Lower lobe of right lung (tissue), 2 donors: ENCODE data around the gene ZSWIM1. TPM values are rescaled to one million over a fixed set of nuclear protein-coding genes. Genes with fewer than 3 reads are reported as not detected.

Experiments
- ATAC-seq, 2 donors: fragments of 200-7000 bp; cut with Tn5 transposase; one replicate each; pipeline ENCODE4 v1.9.1; 2020 to 2022; ENCODE audit warnings: mild to moderate bottlenecking in 2 of 2, moderate library complexity in 2 of 2
- DNase-seq: peaks from one replicate; pipeline ENCODE4 v3.0.0-alpha.2; 2020
- H3K27ac ChIP-seq: fragments of 200-600 bp; one replicate; pipeline ENCODE4 v1.8.0; 2022
- H3K27me3 ChIP-seq: fragments of 200-600 bp; one replicate; pipeline ENCODE4 v1.8.0; 2022; ENCODE audit warnings: low read depth
- H3K36me3 ChIP-seq: fragments of 200-600 bp; one replicate; pipeline ENCODE4 v1.8.0; 2022; ENCODE audit warnings: mild to moderate bottlenecking
- H3K4me1 ChIP-seq: fragments of 200-600 bp; one replicate; pipeline ENCODE4 v1.8.0; 2022
- H3K4me3 ChIP-seq: fragments of 200-600 bp; one replicate; pipeline ENCODE4 v1.8.0; 2022; ENCODE audit warnings: mild to moderate bottlenecking
- H3K9me3 ChIP-seq: fragments of 200-600 bp; one replicate; pipeline ENCODE4 v1.8.0; 2022
- intact Hi-C: fragments of 100-400 bp; cut with DNase I; formaldehyde crosslinking; loops from one replicate; pipeline ENCODE4 v1.11.0; 2022
- total RNA-seq: library from RNA; stranded (reverse); fragmentation: NEBNext Ultra II Directional; extraction: Animal tissue kit (Norgen Biotek cat#: 25700); gene quantifications from one replicate; pipeline ENCODE4 v1.2.1, GENCODE V29; 2021
- TF ChIP-seq, protein P1 (sequence below): fragments of 200-600 bp; IDR thresholded peaks from one replicate; pipeline ENCODE4 v1.8.0; 2022; ENCODE audit warnings: antibody characterized with exemption, mild to moderate bottlenecking
- donor health status: DM: no; HTN: yes; CAD: no; lungs with severe emphysema.

The ZSWIM1 gene
- total RNA-seq, 1 donor from 2014 or later, result 9.6 TPM

DNA sequence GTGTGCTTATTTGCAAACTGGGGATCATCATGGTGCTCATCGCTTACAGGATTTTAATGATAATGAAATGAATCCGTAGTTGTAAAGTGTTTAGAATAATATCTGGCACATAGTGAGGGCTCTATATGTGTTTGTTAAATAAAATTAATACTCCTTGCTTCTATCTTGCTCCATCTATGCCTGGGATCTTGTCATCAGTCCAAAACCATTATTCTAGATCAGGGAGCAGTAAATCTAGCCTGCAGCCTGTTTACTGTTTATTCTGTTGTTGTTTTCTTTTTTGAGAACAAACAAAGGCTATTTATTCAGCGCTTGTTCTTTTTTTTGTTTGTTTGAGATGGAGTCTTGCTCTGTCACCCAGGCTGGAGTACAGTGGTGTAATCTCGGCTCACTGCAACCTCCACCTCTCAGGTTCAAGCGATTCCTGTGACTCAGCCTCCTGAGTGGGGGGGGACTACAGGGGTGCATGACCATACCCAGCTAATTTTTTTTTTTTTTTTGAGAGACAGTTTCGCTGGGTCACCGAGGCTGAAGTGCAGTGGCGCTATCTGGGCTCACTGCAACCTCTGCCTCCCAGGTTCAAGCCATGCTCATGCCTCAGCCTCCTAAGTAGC is 32.0 kb upstream of the ZSWIM1 start:
- Histone ChIP-seq H3K27ac (no peak overlapping the region), H3K4me3 (no peak overlapping the region), H3K36me3 (peaks cover 70% of the 10 kb centered on the region), H3K9me3 (no peaks in the 10 kb centered on the region), H3K27me3 (no peaks in the 10 kb centered on the region), H3K4me1 (no peaks in the 10 kb centered on the region)
- ATAC-seq (no peak), DNase-seq (no peak)
- intact Hi-C loops, result no loop called here
- TF ChIP-seq, protein P1, sequence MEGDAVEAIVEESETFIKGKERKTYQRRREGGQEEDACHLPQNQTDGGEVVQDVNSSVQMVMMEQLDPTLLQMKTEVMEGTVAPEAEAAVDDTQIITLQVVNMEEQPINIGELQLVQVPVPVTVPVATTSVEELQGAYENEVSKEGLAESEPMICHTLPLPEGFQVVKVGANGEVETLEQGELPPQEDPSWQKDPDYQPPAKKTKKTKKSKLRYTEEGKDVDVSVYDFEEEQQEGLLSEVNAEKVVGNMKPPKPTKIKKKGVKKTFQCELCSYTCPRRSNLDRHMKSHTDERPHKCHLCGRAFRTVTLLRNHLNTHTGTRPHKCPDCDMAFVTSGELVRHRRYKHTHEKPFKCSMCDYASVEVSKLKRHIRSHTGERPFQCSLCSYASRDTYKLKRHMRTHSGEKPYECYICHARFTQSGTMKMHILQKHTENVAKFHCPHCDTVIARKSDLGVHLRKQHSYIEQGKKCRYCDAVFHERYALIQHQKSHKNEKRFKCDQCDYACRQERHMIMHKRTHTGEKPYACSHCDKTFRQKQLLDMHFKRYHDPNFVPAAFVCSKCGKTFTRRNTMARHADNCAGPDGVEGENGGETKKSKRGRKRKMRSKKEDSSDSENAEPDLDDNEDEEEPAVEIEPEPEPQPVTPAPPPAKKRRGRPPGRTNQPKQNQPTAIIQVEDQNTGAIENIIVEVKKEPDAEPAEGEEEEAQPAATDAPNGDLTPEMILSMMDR, result no peak

DNA sequence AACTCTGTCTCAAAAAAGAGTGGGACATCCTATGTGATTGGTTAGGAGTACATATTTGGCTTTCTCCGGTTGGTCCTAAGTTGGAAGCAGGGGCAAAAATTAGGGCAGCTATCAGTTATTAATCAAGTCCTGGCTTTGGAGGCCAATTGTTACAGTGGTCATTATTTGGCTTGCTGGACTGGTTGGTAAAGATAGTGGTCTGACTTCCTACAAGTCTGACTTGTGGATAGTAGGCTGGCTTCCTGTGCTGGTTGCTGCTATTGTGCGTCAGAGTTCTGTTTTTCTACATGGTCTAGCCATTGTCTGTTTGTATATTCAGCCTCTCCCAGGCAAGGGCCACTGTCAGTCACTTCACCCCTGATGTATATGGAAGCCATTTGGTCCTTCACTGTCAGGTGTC is 30.8 kb upstream of the ZSWIM1 start:
- H3K4me3 ChIP-seq, result no peak overlapping the region
- TF ChIP-seq, protein P1, result no peak
- intact Hi-C loops, result no loop called here
- DNase-seq (no peak), ATAC-seq (no peak)
- H3K27ac ChIP-seq, result no peak overlapping the region
- H3K36me3 ChIP-seq, result peaks cover 66% of the 10 kb centered on the region
- H3K9me3 ChIP-seq, result no peaks in the 10 kb centered on the region
- no peaks in the 10 kb centered on the region for H3K27me3 ChIP-seq
- peaks cover 3% of the 10 kb centered on the region for H3K4me1 ChIP-seq

GRCh38 chr20:45850926-45851325 is 30.1 kb upstream of the ZSWIM1 start:
- Histone ChIP-seq H3K27me3 (no peaks in the 10 kb centered on the region), H3K4me3 (no peak overlapping the region), H3K4me1 (peaks cover 10% of the 10 kb centered on the region), H3K27ac (no peak overlapping the region), H3K9me3 (no peaks in the 10 kb centered on the region), H3K36me3 (peaks cover 59% of the 10 kb centered on the region)
- no peak for ATAC-seq
- DNase-seq, result no peak
- TF ChIP-seq, protein P1, result no peak
- intact Hi-C loops, result no loop called here

DNA sequence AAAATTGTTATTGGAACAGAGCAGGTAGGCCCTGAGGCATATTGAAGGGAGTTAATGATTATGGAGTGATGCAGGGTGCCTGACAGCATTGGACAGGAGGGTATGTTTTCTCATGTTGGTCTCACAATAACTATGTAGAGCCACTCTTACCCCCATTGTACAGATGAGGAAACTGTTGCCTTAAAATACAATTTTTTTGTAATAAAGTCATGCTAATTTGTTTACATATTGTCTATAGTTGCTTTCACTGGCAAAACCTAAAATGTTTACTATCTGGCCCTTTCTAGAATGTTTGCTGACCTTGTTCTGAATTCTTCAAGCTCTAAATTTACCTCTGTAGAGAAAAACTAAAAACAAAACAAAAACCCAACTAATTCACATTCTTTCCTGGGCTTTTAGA is 29.5 kb upstream of the ZSWIM1 start:
- Histone ChIP-seq H3K4me3 (no peak overlapping the region), H3K9me3 (no peaks in the 10 kb centered on the region), H3K27me3 (no peaks in the 10 kb centered on the region), H3K4me1 (peaks cover 16% of the 10 kb centered on the region), H3K36me3 (peaks cover 53% of the 10 kb centered on the region), H3K27ac (no peak overlapping the region)
- TF ChIP-seq, protein P1, result no peak
- ATAC-seq, result no peak
- intact Hi-C loops, result no loop called here
- no peak for DNase-seq

- H3K27ac ChIP-seq, result no peak overlapping the region
- no peak for DNase-seq
- peaks cover 18% of the 10 kb centered on the region for H3K4me1 ChIP-seq
- ATAC-seq, result no peak
- no peaks in the 10 kb centered on the region for H3K27me3 ChIP-seq
- TF ChIP-seq, protein P1, result no peak
- no peak overlapping the region for H3K4me3 ChIP-seq
- intact Hi-C loops, result no loop called here
- no peaks in the 10 kb centered on the region for H3K9me3 ChIP-seq
- H3K36me3 ChIP-seq, result peaks cover 45% of the 10 kb centered on the region
Measured at GRCh38 chr20:45852326-45852725, 28.7 kb upstream of the ZSWIM1 start.
